Measurements from ENCODE around the gene C16orf89.

- no peak for TF ChIP-seq EZH2 (IDR thresholded peaks at IDR 0.05; ENCODE audit: low read depth)
- TF ChIP-seq, protein P1, sequence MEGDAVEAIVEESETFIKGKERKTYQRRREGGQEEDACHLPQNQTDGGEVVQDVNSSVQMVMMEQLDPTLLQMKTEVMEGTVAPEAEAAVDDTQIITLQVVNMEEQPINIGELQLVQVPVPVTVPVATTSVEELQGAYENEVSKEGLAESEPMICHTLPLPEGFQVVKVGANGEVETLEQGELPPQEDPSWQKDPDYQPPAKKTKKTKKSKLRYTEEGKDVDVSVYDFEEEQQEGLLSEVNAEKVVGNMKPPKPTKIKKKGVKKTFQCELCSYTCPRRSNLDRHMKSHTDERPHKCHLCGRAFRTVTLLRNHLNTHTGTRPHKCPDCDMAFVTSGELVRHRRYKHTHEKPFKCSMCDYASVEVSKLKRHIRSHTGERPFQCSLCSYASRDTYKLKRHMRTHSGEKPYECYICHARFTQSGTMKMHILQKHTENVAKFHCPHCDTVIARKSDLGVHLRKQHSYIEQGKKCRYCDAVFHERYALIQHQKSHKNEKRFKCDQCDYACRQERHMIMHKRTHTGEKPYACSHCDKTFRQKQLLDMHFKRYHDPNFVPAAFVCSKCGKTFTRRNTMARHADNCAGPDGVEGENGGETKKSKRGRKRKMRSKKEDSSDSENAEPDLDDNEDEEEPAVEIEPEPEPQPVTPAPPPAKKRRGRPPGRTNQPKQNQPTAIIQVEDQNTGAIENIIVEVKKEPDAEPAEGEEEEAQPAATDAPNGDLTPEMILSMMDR (conservative IDR thresholded peaks at IDR 0.05): 0 out of 2 replicates have a peak, but pooled peaks have one; percentile 40
These were observed 9.4 kb downstream of the C16orf89 start for GRCh38 chr16:5056352-5056751.

Measured in PC-9 (cell line).